HepG2 (cell line): ENCODE measurements around the gene ATP2C2. TPM values are rescaled to one million over a fixed set of nuclear protein-coding genes. Genes with fewer than 3 reads are reported as not detected.
A peak's percentile ranks its signal among the peaks of the same experiment; 100 is the strongest.

Experiments
- ATAC-seq: fragments of 200-7000 bp; cut with Tn5 transposase; 3 replicates; pipeline ENCODE4 v1.9.1; 2020; ENCODE audit warnings: mild to moderate bottlenecking, moderate library complexity
- BruUV-seq: library from RNA; stranded (reverse); fragments of 400-500 nt; replicated peaks from 2 replicates; lab custom pipeline; 2021; lab: Mats Ljungman, UMichigan
- CTCF ChIA-PET: fragments of 300-600 bp; formaldehyde crosslinking; extraction: SDS; loops from one replicate; lab custom pipeline; 2021; ENCODE audit warnings: low total read pairs, inconsistent platforms, low intra/inter-chr PET ratio; lab: Yijun Ruan, JAX
- POLR2A ChIA-PET: fragments of 350-600 bp; sonication (Branson Sonifier 250); formaldehyde crosslinking; loops from one replicate; lab custom pipeline; 2020; ENCODE audit warnings: antibody characterized with exemption, inconsistent platforms; lab: Yijun Ruan, JAX
- DNase-seq: peaks from one replicate; pipeline ENCODE4 v3.0.0-alpha.2; 2015; ENCODE audit warnings: low spot score
- FAIRE-seq: peaks from 3 replicates; lab custom pipeline; 2011; peaks lifted over from hg19 to GRCh38; lab: Jason Lieb, UNC
- H2AFZ ChIP-seq: one replicate; pipeline ENCODE4 v1.6.1; 2011; ENCODE audit warnings: low read length, inconsistent platforms
- H3K27ac ChIP-seq: fragments of 300-600 bp; 3 replicates; pipeline ENCODE4 v1.8.0; 2011; ENCODE audit warnings: mixed run types, mild to moderate bottlenecking, mixed read lengths, low read length, inconsistent platforms; ENCODE audit not compliant: insufficient read depth; ENCODE audit errors: extremely low read length
- H3K27me3 ChIP-seq, 2 experiments: fragments of 200-600 bp in 1 of 2; 2 replicates in 1 of 2; 3 replicates in 1 of 2; pipeline versions ENCODE4 v1.6.0 to v1.8.0; 2011; ENCODE audit warnings: low read length in 2 of 2, mild to moderate bottlenecking in 2 of 2, moderate library complexity in 2 of 2, inconsistent platforms in 1 of 2; ENCODE audit not compliant: insufficient read depth in 2 of 2, control insufficient read depth in 1 of 2
- H3K36me3 ChIP-seq, 2 experiments: fragments of 200-600 bp in 1 of 2; replicated peaks in 1 of 2; 2 replicates in 1 of 2; 3 replicates in 1 of 2; pipeline versions ENCODE4 v1.5.1 to v1.8.0; 2011; ENCODE audit warnings: low read length in 2 of 2, inconsistent platforms in 1 of 2; ENCODE audit not compliant: insufficient read depth in 2 of 2, control insufficient read depth in 1 of 2
- H3K4me1 ChIP-seq: 2 replicates; pipeline ENCODE4 v1.5.1; 2012; ENCODE audit warnings: low read length, inconsistent platforms; ENCODE audit not compliant: insufficient read depth
- H3K4me2 ChIP-seq: 2 replicates; pipeline ENCODE4 v1.6.0; 2011; ENCODE audit warnings: low read depth, low read length, inconsistent platforms
- H3K4me3 ChIP-seq, 3 experiments: fragments of 200-600 bp in 1 of 3; sonication (generic), shearing (Covaris generic) in 1 of 3; replicated peaks in 1 of 3; 2 replicates each; pipeline ENCODE4 v1.5.1; 2011 to 2016; ENCODE audit warnings: low read length in 3 of 3, inconsistent platforms in 2 of 3, low read depth in 2 of 3, mild to moderate bottlenecking in 2 of 3, control low read depth in 1 of 3, mixed read lengths in 1 of 3; ENCODE audit not compliant: insufficient read depth in 1 of 3
- H3K79me2 ChIP-seq: one replicate; pipeline ENCODE4 v1.6.1; 2011; ENCODE audit warnings: low read length, inconsistent platforms; ENCODE audit not compliant: insufficient read depth
- H3K9ac ChIP-seq: 2 replicates; pipeline ENCODE4 v1.6.0; 2011; ENCODE audit warnings: mild to moderate bottlenecking, low read depth, low read length, inconsistent platforms; ENCODE audit not compliant: insufficient read depth
- H3K9me3 ChIP-seq: 2 replicates; pipeline ENCODE4 v1.5.1; 2012; ENCODE audit warnings: mild to moderate bottlenecking, low read length
- H4K20me1 ChIP-seq: 2 replicates; pipeline ENCODE4 v1.6.0; 2011; ENCODE audit warnings: inconsistent platforms, mild to moderate bottlenecking, low read length, moderate library complexity; ENCODE audit not compliant: insufficient read depth
- ATRX ChIP-seq: sonication (generic); formaldehyde crosslinking; IDR thresholded peaks from 2 replicates; pipeline ENCODE4 v1.4.0; 2020; ENCODE audit warnings: missing genetic modification reagents, borderline replicate concordance
- CEBPB ChIP-seq: IDR thresholded peaks from 2 replicates; pipeline ENCODE4 v1.6.1; 2011; ENCODE audit warnings: low read depth, low read length, improper control_type of control experiment, borderline replicate concordance
- FIP1L1 ChIP-seq: fragments of 200-400 bp; formaldehyde crosslinking; IDR thresholded peaks from 2 replicates; pipeline ENCODE4 v1.6.1; 2018; ENCODE audit warnings: low read depth, mild to moderate bottlenecking, low read length, moderate library complexity, borderline replicate concordance; ENCODE audit not compliant: insufficient read depth
- FOXO1 ChIP-seq: sonication (generic); formaldehyde crosslinking; IDR thresholded peaks from 2 replicates; pipeline ENCODE4 v1.4.0; 2020; ENCODE audit warnings: missing genetic modification reagents
- HOXA9 ChIP-seq: sonication (generic); formaldehyde crosslinking; IDR thresholded peaks from 2 replicates; pipeline ENCODE4 v1.8.1; 2022; ENCODE audit warnings: missing genetic modification reagents, mild to moderate bottlenecking, moderate library complexity, borderline replicate concordance
- JUND ChIP-seq: sonication (generic); formaldehyde crosslinking; IDR thresholded peaks from 2 replicates; pipeline ENCODE4 v1.8.0; 2022; ENCODE audit warnings: mild to moderate bottlenecking, missing genetic modification reagents
- KDM3A ChIP-seq: IDR thresholded peaks from 2 replicates; pipeline ENCODE4 v1.6.1; 2018; ENCODE audit warnings: low read depth, missing compliant biosample characterization
- POLR2A ChIP-seq, 2 experiments: IDR thresholded peaks; 2 replicates each; pipeline ENCODE4 v1.6.1; 2011; ENCODE audit warnings: low read depth in 2 of 2, low read length in 2 of 2, mild to moderate bottlenecking in 1 of 2, moderate library complexity in 1 of 2; ENCODE audit not compliant: insufficient read depth in 1 of 2
- SRSF4 ChIP-seq: fragments of 200-400 bp; formaldehyde crosslinking; IDR thresholded peaks from one replicate; pipeline ENCODE4 v1.6.1; 2018; ENCODE audit warnings: mild to moderate bottlenecking, low read depth, low read length, moderate library complexity; ENCODE audit not compliant: poor library complexity, severe bottlenecking
- TGIF2 ChIP-seq: IDR thresholded peaks from 2 replicates; pipeline ENCODE4 v1.6.1; 2016; ENCODE audit warnings: control low read depth, missing compliant biosample characterization
- ZFAT ChIP-seq: sonication (generic); formaldehyde crosslinking; conservative IDR thresholded peaks from 2 replicates; pipeline ENCODE4 v1.8.1; 2023; ENCODE audit warnings: missing genetic modification reagents, inconsistent platforms
- ZKSCAN5 ChIP-seq: sonication (generic); formaldehyde crosslinking; IDR thresholded peaks from 2 replicates; pipeline ENCODE4 v1.5.1; 2020; ENCODE audit warnings: mild to moderate bottlenecking, missing genetic modification reagents
- ZNF329 ChIP-seq: sonication (generic); formaldehyde crosslinking; IDR thresholded peaks from 2 replicates; pipeline ENCODE4 v1.9.0; 2021; ENCODE audit warnings: low read depth, mild to moderate bottlenecking, missing genetic modification reagents
- ZNF564 ChIP-seq: sonication (generic); formaldehyde crosslinking; IDR thresholded peaks from 2 replicates; pipeline ENCODE4 v1.8.1; 2023; ENCODE audit warnings: mild to moderate bottlenecking, missing genetic modification reagents
- ZNF570 ChIP-seq: sonication (generic); formaldehyde crosslinking; IDR thresholded peaks from 2 replicates; pipeline ENCODE4 v1.4.0; 2020; ENCODE audit warnings: mild to moderate bottlenecking, missing genetic modification reagents, borderline replicate concordance
- ZNF740 ChIP-seq: sonication (generic); formaldehyde crosslinking; IDR thresholded peaks from 2 replicates; pipeline ENCODE4 v1.4.0; 2020; ENCODE audit warnings: missing genetic modification reagents
- ZNF775 ChIP-seq: sonication (generic); formaldehyde crosslinking; IDR thresholded peaks from 2 replicates; pipeline ENCODE4 v1.4.0; 2020; ENCODE audit warnings: missing genetic modification reagents, mild to moderate bottlenecking, moderate library complexity, borderline replicate concordance
- WGBS: methylation state at CpG from one replicate; pipeline ENCODE4 v1.1.6; 2017; ENCODE audit warnings: low lambda C conversion rate; 5-methylcytosine and 5-hydroxymethylcytosine counted together
- in situ Hi-C: cut with HindIII; loops from 2 replicates; pipeline ENCODE4 v1.10.0; 2017; ENCODE audit warnings: low pct_unique_long_range_greater_than_20kb; ENCODE audit not compliant: extremely low pct_ligation_motif_present
- intact Hi-C: fragments of 100-400 bp; cut with micrococcal nuclease; formaldehyde crosslinking; loops from one replicate; pipeline ENCODE4 v1.10.0; 2022; ENCODE audit not compliant: unreplicated experiment
- polyA plus RNA-seq, 8 experiments: library from polyadenylated mRNA; depleted of rRNA in 3 of 8; stranded (reverse) in 7 of 8; unstranded in 1 of 8; fragments of >200 nt; fragmentation: Illumina TruSeq in 4 of 8; extraction: Trizol in 4 of 8; gene quantifications; 2 replicates each; pipeline versions ENCODE4 v1.2.1 to v1.2.3, GENCODE V29; 2011 to 2016; ENCODE audit warnings: low read depth in 4 of 8, missing spikeins in 1 of 8, mixed read lengths in 1 of 8; ENCODE audit not compliant: insufficient read depth in 1 of 8
- total RNA-seq, 5 experiments: library from RNA; depleted of rRNA; stranded (reverse); fragments of >200 nt; fragmentation: Illumina TruSeq; extraction: Trizol; gene quantifications; 2 replicates each; pipeline ENCODE4 v1.2.3, GENCODE V29; 2016; ENCODE audit warnings: low read depth in 1 of 5
- TF ChIP-seq, protein P1 (sequence below): conservative IDR thresholded peaks from 2 replicates; pipeline ENCODE4 v1.6.1; 2018; ENCODE audit warnings: missing genetic modification reagents

Gene ATP2C2
- total and polyA plus RNA-seq, 2 of the 13 experiments (the other 11 are each of a cell fraction or from before 2014, with no cell fraction given) = 0.07 TPM; not detected in 1

- BruUV-seq = no TSS peak
Measured at GRCh38 chr16:84339766-84340165, 28.6 kb upstream of the ATP2C2 start.

GRCh38 chr16:84340325-84341040 is 27.9 kb upstream of the ATP2C2 start:
- Histone ChIP-seq H3K27ac (no peak overlapping the region), H3K9ac (no peak overlapping the region), H3K9me3 (no peaks in the 10 kb centered on the region), H3K79me2 (no peaks in the 10 kb centered on the region), H3K4me1 (no peaks in the 10 kb centered on the region), H3K27me3 (peaks cover 3 to 39% of the 10 kb centered on the region in 2 experiments), H3K4me2 (no peak overlapping the region), H3K36me3 (no peaks in the 10 kb centered on the region), H3K4me3 (no peak overlapping the region), H4K20me1 (no peaks in the 10 kb centered on the region), H2AFZ (no peak overlapping the region)
- TF ChIP-seq ZNF740 (CRISPR knock-in tag) = no peak
- TF ChIP-seq CEBPB = peak; percentile 47; the same call in 1 of the 2 replicates
- TF ChIP-seq, protein P1, sequence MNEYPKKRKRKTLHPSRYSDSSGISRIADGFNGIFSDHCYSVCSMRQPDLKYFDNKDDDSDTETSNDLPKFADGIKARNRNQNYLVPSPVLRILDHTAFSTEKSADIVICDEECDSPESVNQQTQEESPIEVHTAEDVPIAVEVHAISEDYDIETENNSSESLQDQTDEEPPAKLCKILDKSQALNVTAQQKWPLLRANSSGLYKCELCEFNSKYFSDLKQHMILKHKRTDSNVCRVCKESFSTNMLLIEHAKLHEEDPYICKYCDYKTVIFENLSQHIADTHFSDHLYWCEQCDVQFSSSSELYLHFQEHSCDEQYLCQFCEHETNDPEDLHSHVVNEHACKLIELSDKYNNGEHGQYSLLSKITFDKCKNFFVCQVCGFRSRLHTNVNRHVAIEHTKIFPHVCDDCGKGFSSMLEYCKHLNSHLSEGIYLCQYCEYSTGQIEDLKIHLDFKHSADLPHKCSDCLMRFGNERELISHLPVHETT = no peak
- intact Hi-C loops = no loop called here
- FAIRE-seq (no peak), ATAC-seq (peak; percentile 59), DNase-seq (no peak)
- no TSS peak for BruUV-seq
- CTCF ChIA-PET = no interaction called here
- POLR2A ChIA-PET = no interaction called here
- in situ Hi-C loops = no loop called here
- 36% methylated on average over 13 of the region's 18 CpGs for WGBS

More at GRCh38 chr16:84339766-84340165, 28.6 kb upstream of the ATP2C2 start:
- CTCF ChIA-PET = no interaction called here
- Histone ChIP-seq H3K9ac (no peak overlapping the region), H4K20me1 (no peaks in the 10 kb centered on the region), H3K27me3 (peaks cover 3 to 35% of the 10 kb centered on the region in 2 experiments), H3K36me3 (no peaks in the 10 kb centered on the region), H3K9me3 (no peaks in the 10 kb centered on the region), H3K4me1 (no peaks in the 10 kb centered on the region), H3K4me3 (no peak overlapping the region), H2AFZ (no peak overlapping the region), H3K4me2 (no peak overlapping the region)
- no peak for FAIRE-seq
- intact Hi-C loops (no loop called here), in situ Hi-C loops (no loop called here)
- POLR2A ChIA-PET = no interaction called here
- 15% methylated on average over 9 of the region's 9 CpGs for WGBS
- TF ChIP-seq POLR2A (IDR thresholded peaks at IDR 0.05; ENCODE audit: insufficient read depth in 1 of 2, low read depth in 2 of 2, low read length in 2 of 2) = no peak
- TF ChIP-seq ZFAT = no peak
- no peak for TF ChIP-seq ATRX
- no peak for TF ChIP-seq KDM3A (CRISPR knock-in tag)
- no peak for TF ChIP-seq ZNF564
- no peak for TF ChIP-seq JUND (CRISPR knock-in tag)
- no peak for TF ChIP-seq FOXO1 (CRISPR knock-in tag)
- TF ChIP-seq FIP1L1 = no peak
- no peak for TF ChIP-seq ZNF775 (CRISPR knock-in tag)
- no peak for TF ChIP-seq TGIF2 (CRISPR knock-in tag)
- TF ChIP-seq ZNF329 (CRISPR knock-in tag) = no peak
- TF ChIP-seq ZKSCAN5 (CRISPR knock-in tag) = no peak
- no peak for TF ChIP-seq SRSF4
- no peak for TF ChIP-seq ZNF570 (CRISPR knock-in tag)
- TF ChIP-seq HOXA9 (CRISPR knock-in tag) = no peak
- TF ChIP-seq, all 625 proteins: peak for 0
- Histone ChIP-seq H3K79me2 (no peaks in the 10 kb centered on the region), H3K27ac (no peak overlapping the region)
- ATAC-seq (no peak), DNase-seq (no peak)
